HG02610 (cell line): ENCODE measurements around the gene ZNF567.
"Not testable (repeated sequence)": the region's sequence is repeated elsewhere in the genome, so short reads cannot be mapped to it uniquely, and the experiment has no call there.

ENCODE experiments used
- ATAC-seq: cut with Tn5 transposase; IDR thresholded peaks from one replicate; pipeline ENCODE4 v1.9.1; 2021; ENCODE audit warnings: mild to moderate bottlenecking, moderate library complexity; ENCODE audit not compliant: unreplicated experiment

ZNF567 gene

GRCh38 chr19:36687214-36688056 lies at the start of gene ZNF567:
TSS of gene ZNF567 (plus strand) at chr19:36687612. CDS start at chr19:36694868, 7,256 bp downstream.
- peak; percentile 84 for ATAC-seq

- no peak for ATAC-seq
Measured at GRCh38 chr19:36638862-36639510, 48.4 kb upstream of the ZNF567 start.

- ATAC-seq, result no peak
Measured at GRCh38 chr19:36646746-36647145, 40.7 kb upstream of the ZNF567 start.

GRCh38 chr19:36652958-36653357 lies 34.5 kb upstream of the ZNF567 start:
- ATAC-seq, result no peak

DNA sequence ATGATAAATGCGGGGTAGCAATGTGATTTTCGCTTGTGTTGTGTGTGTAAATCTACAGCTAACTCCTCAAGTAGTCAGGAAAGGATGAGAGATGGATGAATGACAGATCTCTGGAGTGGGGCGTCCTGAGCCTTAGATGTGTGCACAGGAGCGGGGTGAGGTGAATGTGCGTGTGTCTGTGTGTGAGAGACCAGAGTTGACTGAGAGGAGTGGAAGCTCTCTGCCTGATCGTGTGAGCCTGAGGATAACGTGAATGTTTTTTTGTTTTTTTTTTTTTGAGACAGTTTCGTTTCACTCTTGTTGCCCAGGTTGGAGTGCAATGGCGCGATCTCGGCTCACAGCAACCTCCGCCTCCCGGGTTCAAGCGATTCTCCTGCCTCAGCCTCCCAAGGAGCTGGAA lies 21.6 kb upstream of the ZNF567 start:
- no peak for ATAC-seq

- ATAC-seq, result no peak
Measured at GRCh38 chr19:36668646-36669045, 18.8 kb upstream of the ZNF567 start.

DNA sequence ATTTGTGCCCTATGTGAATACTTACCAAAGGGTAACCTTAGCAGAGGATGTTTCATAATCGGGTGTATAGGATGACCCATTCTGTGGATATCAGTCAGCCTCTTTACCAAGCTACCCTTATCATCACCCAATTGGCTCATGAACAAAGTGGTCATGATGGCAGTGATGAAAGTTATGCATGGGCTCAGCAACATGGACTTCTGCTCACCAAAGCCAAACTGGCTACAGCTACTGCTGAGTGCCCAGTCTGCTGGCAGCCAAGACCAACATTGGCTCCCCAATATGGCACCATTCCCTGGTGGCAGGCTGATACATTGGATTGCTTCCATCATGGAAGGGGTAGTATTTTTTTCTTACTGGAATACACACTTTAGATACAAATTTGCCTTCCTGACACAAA lies 15.0 kb upstream of the ZNF567 start:
- ATAC-seq, result no peak

DNA sequence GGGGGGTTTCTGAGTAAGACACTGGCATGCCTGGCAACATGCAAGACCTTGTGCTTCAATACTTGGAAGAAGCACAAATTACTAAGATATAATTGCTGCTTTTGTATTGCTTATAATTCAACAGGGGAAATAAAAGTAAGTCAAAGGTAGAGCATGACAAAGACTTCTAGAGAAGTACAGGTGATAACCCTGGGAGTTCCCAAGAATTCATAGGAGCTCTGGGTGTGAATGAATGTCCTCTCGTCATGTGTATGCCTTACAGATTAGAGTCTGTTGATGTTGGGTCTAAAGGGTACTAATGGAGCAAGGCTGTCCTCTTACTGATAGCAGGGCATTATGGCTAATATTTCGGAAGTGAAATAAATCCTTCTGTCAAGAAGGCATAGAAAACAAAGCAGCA lies 13.2 kb upstream of the ZNF567 start:
- ATAC-seq, result no peak

- ATAC-seq, result no peak
Measured at GRCh38 chr19:36679455-36679854, 8.0 kb upstream of the ZNF567 start.

DNA sequence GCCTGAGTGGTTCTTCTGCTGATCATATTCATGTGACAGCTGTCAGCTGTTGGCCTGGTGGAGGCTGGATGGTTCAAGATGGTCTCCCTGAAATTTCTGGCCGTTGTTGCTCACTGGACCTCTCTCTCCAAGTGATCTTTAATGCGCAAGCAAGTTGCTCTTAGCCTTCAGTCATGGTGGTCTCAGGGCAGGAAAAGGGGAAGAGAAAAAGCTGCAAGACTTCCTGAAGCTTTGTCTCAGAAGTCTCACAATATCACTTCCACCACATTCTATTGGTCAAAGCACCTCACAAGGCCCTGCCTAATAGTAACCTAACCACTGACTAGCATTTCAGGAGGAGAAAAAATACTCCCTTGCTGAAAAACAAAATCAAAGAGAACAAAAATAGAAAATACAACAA lies 1.6 kb upstream of the ZNF567 start:
- ATAC-seq, result no peak

DNA sequence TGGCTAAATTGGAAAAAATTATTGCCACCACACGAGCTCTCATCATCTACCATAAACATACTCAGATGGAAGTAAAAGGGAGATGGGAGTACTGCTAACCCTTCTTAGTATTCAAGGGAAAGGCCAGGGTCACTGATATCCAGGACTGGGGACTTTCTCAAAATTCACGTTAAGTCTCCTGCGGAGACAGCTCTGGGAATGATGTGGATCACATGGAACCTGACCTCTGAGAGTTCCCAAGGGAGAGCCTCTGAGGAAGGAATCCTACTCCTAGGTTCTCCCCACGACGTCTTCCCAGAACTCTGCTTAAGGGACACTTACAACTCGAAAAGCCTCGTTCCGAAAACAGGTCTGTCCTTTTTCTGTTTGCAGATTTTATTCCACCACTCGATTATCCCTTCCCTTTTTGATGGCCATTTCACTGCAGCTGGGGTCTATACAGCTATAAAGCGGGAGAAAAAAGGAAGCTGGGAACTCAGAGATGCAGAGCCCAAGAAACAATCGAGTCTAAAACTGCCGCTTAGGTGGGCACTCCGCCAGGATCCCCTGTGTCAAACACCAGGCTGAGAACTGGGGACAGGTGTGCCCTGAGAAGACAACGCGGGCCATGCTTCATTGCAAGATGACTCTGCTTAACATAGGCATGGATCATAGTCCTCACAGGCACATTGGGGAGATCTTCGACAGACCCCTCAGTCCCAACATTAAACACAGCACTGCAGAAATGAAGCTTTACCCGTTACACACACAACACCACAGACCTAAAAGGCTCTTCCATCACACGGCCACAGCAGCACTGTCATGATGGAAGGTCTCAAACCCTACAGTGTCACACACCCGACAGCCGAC lies 823 bp upstream of the ZNF567 start:
- ATAC-seq, result peak; percentile 17

- ATAC-seq, result no peak
Measured at GRCh38 chr19:36688058-36688457, 646 bp downstream of the ZNF567 start.

DNA sequence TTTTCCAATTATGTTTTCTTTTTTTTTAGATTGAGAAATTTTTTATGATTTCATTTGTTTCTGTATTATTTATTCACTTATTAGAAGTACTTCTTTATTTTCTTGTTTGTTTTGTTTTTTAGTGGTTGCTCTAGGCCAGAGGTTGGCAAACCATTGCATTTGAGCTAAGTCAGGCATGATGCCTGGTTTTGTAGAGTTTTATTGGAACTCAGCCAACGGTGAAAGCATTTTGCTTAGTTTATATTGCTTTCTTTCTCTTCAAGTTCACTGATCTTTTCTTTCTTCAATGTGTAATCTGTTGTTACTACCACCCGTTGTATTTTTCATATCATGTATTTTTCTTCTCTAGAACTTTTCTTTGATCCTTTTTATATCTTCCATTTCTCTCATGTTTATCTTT lies 19.7 kb downstream of the ZNF567 start:
- ATAC-seq, result no peak

- no peak for ATAC-seq
Measured at GRCh38 chr19:36709423-36709822, 22.0 kb downstream of the ZNF567 start.

GRCh38 chr19:36719687-36720556 lies 32.5 kb downstream of the ZNF567 start:
- no peak for ATAC-seq

- not testable (repeated sequence) for ATAC-seq
Measured at GRCh38 chr19:36736166-36736565, 48.8 kb downstream of the ZNF567 start.

GRCh38 chr19:36745870-36746269 lies 58.5 kb downstream of the ZNF567 start:
- ATAC-seq, result no peak

DNA sequence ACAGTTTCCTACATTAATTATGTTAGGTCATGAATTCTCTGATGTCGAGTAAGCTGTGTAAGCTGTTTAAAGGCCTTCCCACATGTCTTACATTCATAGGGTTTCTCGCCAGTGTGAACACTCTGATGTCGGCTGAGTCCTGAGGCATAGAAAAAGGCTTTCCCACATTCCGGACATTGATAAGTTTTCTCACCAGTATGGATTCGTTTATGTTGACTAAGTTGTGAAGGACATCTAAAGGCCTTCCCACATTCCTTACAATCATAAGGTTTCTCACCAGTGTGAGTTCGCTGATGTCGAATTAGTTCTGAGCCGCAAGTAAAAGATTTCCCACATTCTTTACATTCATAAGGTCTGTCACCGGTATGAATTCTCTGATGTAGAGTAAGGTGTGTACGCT lies 60.3 kb downstream of the ZNF567 start:
- ATAC-seq, result no peak

- no peak for ATAC-seq
Measured at GRCh38 chr19:36748431-36749275, 61.2 kb downstream of the ZNF567 start.

GRCh38 chr19:36749613-36750012 lies 62.2 kb downstream of the ZNF567 start:
- not testable (repeated sequence) for ATAC-seq
